ENCODE results near the gene ANTXR1. TPM values are rescaled to one million over a fixed set of nuclear protein-coding genes. Genes with fewer than 3 reads are reported as not detected.

The ANTXR1 gene
- total and polyA plus RNA-seq, 2 of the 8 experiments (the other 6 are each of a cell fraction or from before 2014, with no cell fraction given): 15.8 to 44.3 TPM

- H4K20me1 ChIP-seq (replicated peaks in 1 of 2; ENCODE audit: control insufficient read depth in 1 of 2, insufficient read depth in 2 of 2, low read length in 2 of 2): no peaks in the 10 kb centered on the region
- H3K79me2 ChIP-seq (ENCODE audit: control insufficient read depth in 1 of 2, insufficient read depth in 2 of 2, low read length in 2 of 2): no peaks in the 10 kb centered on the region
- no peaks in the 10 kb centered on the region for H3K9me3 ChIP-seq (ENCODE audit: insufficient read depth in 2 of 2, low read depth in 1 of 2, low read length in 1 of 2)
- H2AFZ ChIP-seq (ENCODE audit: low read length): no peak overlapping the region
- H2BK5ac ChIP-seq (ENCODE audit: low read depth, low read length): no peak overlapping the region
- TF ChIP-seq MAFK (IDR thresholded peaks at IDR 0.05; ENCODE audit: low read depth, low read length) (no peak), SP4 (IDR thresholded peaks at IDR 0.05; ENCODE audit: low read length) (no peak), JUN (IDR thresholded peaks at IDR 0.05; ENCODE audit: low read depth, low read length) (no peak)
- TF ChIP-seq, protein P1, sequence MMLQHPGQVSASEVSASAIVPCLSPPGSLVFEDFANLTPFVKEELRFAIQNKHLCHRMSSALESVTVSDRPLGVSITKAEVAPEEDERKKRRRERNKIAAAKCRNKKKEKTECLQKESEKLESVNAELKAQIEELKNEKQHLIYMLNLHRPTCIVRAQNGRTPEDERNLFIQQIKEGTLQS (IDR thresholded peaks at IDR 0.05; ENCODE audit: insufficient read depth, low read depth, low read length): no peak
- H3K36me3 ChIP-seq (ENCODE audit: control insufficient read depth in 2 of 4, insufficient read depth in 4 of 4, low read length in 3 of 4): no peaks in the 10 kb centered on the region
- FAIRE-seq: no peak
- H3K4me1 ChIP-seq (replicated peaks in 1 of 4; ENCODE audit: control insufficient read depth in 3 of 4, insufficient read depth in 4 of 4, low read length in 3 of 4): no peaks in the 10 kb centered on the region; a peak in 1 of 7 replicates
- no peak overlapping the region for H3K9ac ChIP-seq (replicated peaks in 1 of 4; ENCODE audit: extremely low read depth in 1 of 4, low read depth in 3 of 4, low read length in 3 of 4)
- ChIA-PET CTCF (ENCODE audit: partially characterized antibody) (interaction anchor here (0.7 to 1.9 kb wide), 5 partner anchors 13 to 196 kb away, joined by 3 to 6 read pairs (median 3); no protein-coding TSS in a partner anchor), POLR2A (ENCODE audit: partially characterized antibody) (no interaction called here)
- H4K8ac ChIP-seq (ENCODE audit: extremely low read depth, insufficient read depth, low read length): no peak overlapping the region
- H4K5ac ChIP-seq (ENCODE audit: insufficient read length, low read depth, low read length): no peak overlapping the region
- WGBS, 2 experiments (ENCODE audit: extremely low coverage in 1 of 2, insufficient coverage in 1 of 2, insufficient read length in 1 of 2, insufficient replicate concordance in 2 of 2, low coverage in 1 of 2, low lambda C conversion rate in 2 of 2, missing lambda C conversion rate in 1 of 2): 89% methylated on average over 6 of the region's 6 CpGs; no CpG with 5 or more reads in 1 of the 2 experiments
- no peak overlapping the region for H2AK5ac ChIP-seq (ENCODE audit: low read depth, low read length)
- H2BK120ac ChIP-seq (replicated peaks; ENCODE audit: low read depth, low read length): no peak overlapping the region
- H3K14ac ChIP-seq (ENCODE audit: insufficient read length): no peak overlapping the region
- no peak overlapping the region for H3K18ac ChIP-seq (ENCODE audit: extremely low read depth, low read length)
- H3K4me3 ChIP-seq (ENCODE audit: extremely low read depth in 1 of 4, insufficient read depth in 2 of 4, low read depth in 3 of 4, low read length in 4 of 4): no peak overlapping the region
- DNase-seq (ENCODE audit: low read depth in 1 of 2, low spot score in 2 of 2): no peak
- H3K27me3 ChIP-seq (replicated peaks in 1 of 4; ENCODE audit: control insufficient read depth in 3 of 4, extremely low read depth in 1 of 4, insufficient read depth in 3 of 4, low read length in 3 of 4): no peaks in the 10 kb centered on the region
- no peak overlapping the region for H3K27ac ChIP-seq (ENCODE audit: low read depth, low read length)
- no peak overlapping the region for H3K56ac ChIP-seq (replicated peaks; ENCODE audit: insufficient read length, low read depth, low read length)
- H3K4ac ChIP-seq (replicated peaks; ENCODE audit: insufficient read length, low read depth, low read length): no peak overlapping the region
- no peak overlapping the region for H3K23ac ChIP-seq (ENCODE audit: insufficient read length)
- no peak overlapping the region for H4K91ac ChIP-seq (replicated peaks; ENCODE audit: insufficient read length, low read length)
- no peaks in the 10 kb centered on the region for H3K23me2 ChIP-seq (ENCODE audit: low read depth, low read length)
- H3K4me2 ChIP-seq (ENCODE audit: insufficient read depth in 1 of 2, low read depth in 2 of 2, low read length in 2 of 2): no peak overlapping the region
- H2BK20ac ChIP-seq (ENCODE audit: low read length): no peak overlapping the region
- H3K79me1 ChIP-seq (ENCODE audit: low read depth, low read length): no peaks in the 10 kb centered on the region
- no peak overlapping the region for H2BK12ac ChIP-seq (ENCODE audit: low read depth, low read length)
- no peak overlapping the region for H2BK15ac ChIP-seq (ENCODE audit: low read length)
These were observed 209.2 kb downstream of the ANTXR1 start for GRCh38 chr2:69221960-69222751.

Measured in H1 (cell line).